ENCODE measurements around the gene NLN. TPM values are rescaled to one million over a fixed set of nuclear protein-coding genes. Genes with fewer than 3 reads are reported as not detected.

The NLN gene
- total RNA-seq, 2 experiments from 2014 or later, result 38.4 to 42.5 TPM

- no peaks in the 10 kb centered on the region for H3K9me3 Mint-ChIP-seq
- intact Hi-C loops (cut with micrococcal nuclease), result no loop called here
- ATAC-seq, result no peak
- DNase-seq, result no peak
- ChIA-PET POLR2A (interaction anchor here (0.8 kb wide), 1 partner anchor 238 kb away, joined by 3 read pairs; no protein-coding TSS in a partner anchor), CTCF (no interaction called here)
- no peak overlapping the region for H3K4me3 Mint-ChIP-seq
- no peaks in the 10 kb centered on the region for H3K36me3 Mint-ChIP-seq (ENCODE audit: low read depth)
- TF ChIP-seq CTCF (IDR thresholded peaks at IDR 0.05), result no peak
- no peak overlapping the region for H3K27ac Mint-ChIP-seq
- no peaks in the 10 kb centered on the region for H3K27me3 Mint-ChIP-seq
- H3K4me1 Mint-ChIP-seq (ENCODE audit: low read depth), result peaks cover 6% of the 10 kb centered on the region
These were observed 108.9 kb downstream of the NLN start for GRCh38 chr5:65830856-65831255.

GRCh38 chr5:65831276-65831675, 109.3 kb downstream of the NLN start:
- no peak for TF ChIP-seq CTCF (IDR thresholded peaks at IDR 0.05)
- ChIA-PET CTCF (no interaction called here), POLR2A (interaction anchor here (0.8 kb wide), 1 partner anchor 238 kb away, joined by 3 read pairs; no protein-coding TSS in a partner anchor)
- DNase-seq (no peak), ATAC-seq (no peak)
- Mint-ChIP-seq H3K9me3 (no peaks in the 10 kb centered on the region), H3K4me1 (ENCODE audit: low read depth) (peaks cover 2% of the 10 kb centered on the region), H3K27me3 (no peaks in the 10 kb centered on the region), H3K27ac (no peak overlapping the region), H3K4me3 (no peak overlapping the region), H3K36me3 (ENCODE audit: low read depth) (no peaks in the 10 kb centered on the region)
- intact Hi-C loops (cut with micrococcal nuclease), result no loop called here

- Mint-ChIP-seq H3K27ac (no peak overlapping the region), H3K27me3 (no peaks in the 10 kb centered on the region), H3K9me3 (no peaks in the 10 kb centered on the region), H3K4me3 (no peak overlapping the region), H3K36me3 (ENCODE audit: low read depth) (no peaks in the 10 kb centered on the region), H3K4me1 (ENCODE audit: low read depth) (no peaks in the 10 kb centered on the region)
- no peak for TF ChIP-seq CTCF (IDR thresholded peaks at IDR 0.05)
- intact Hi-C loops (cut with micrococcal nuclease), result no loop called here
- CTCF ChIA-PET, result no interaction called here
- no peak for ATAC-seq
- no peak for DNase-seq
- POLR2A ChIA-PET, result no interaction called here
These were observed 110.1 kb downstream of the NLN start for GRCh38 chr5:65832152-65832551.

- Mint-ChIP-seq H3K4me1 (ENCODE audit: low read depth) (no peaks in the 10 kb centered on the region), H3K27ac (no peak overlapping the region), H3K9me3 (no peaks in the 10 kb centered on the region), H3K27me3 (no peaks in the 10 kb centered on the region), H3K4me3 (no peak overlapping the region), H3K36me3 (ENCODE audit: low read depth) (no peaks in the 10 kb centered on the region)
- DNase-seq (no peak), ATAC-seq (no peak)
- intact Hi-C loops (cut with micrococcal nuclease), result no loop called here
- no peak for TF ChIP-seq CTCF (IDR thresholded peaks at IDR 0.05)
- ChIA-PET POLR2A (no interaction called here), CTCF (no interaction called here)
These were observed 110.7 kb downstream of the NLN start for GRCh38 chr5:65832603-65833228.

GRCh38 chr5:65833780-65834179, 111.8 kb downstream of the NLN start:
- POLR2A ChIA-PET, result no interaction called here

More at GRCh38 chr5:65833780-65834179, 111.8 kb downstream of the NLN start:
- CTCF ChIA-PET, result interaction anchor here (1.8 kb wide), 1 partner anchor 8 kb away, joined by 5 read pairs; no protein-coding TSS in a partner anchor
- Mint-ChIP-seq H3K4me3 (no peak overlapping the region), H3K36me3 (ENCODE audit: low read depth) (no peaks in the 10 kb centered on the region), H3K27me3 (no peaks in the 10 kb centered on the region), H3K9me3 (no peaks in the 10 kb centered on the region), H3K4me1 (ENCODE audit: low read depth) (no peaks in the 10 kb centered on the region), H3K27ac (no peak overlapping the region)
- no peak for TF ChIP-seq CTCF (IDR thresholded peaks at IDR 0.05)
- DNase-seq (no peak), ATAC-seq (no peak)
- intact Hi-C loops (cut with micrococcal nuclease), result no loop called here

Data from activated CD8-positive, alpha-beta T cell treated with anti-CD3 and anti-CD28 coated beads for 36 hours (primary cell).